Brain microvascular endothelial cell (primary cell): ENCODE data around the gene GPR87.

Experiments used
- DNase-seq: peaks from one replicate; pipeline ENCODE4 v3.0.0-alpha.2; 2020
- H3K27ac ChIP-seq: fragments of 250-450 bp; sonication (Bioruptor Pico); 2 replicates; pipeline ENCODE4 v1.5.1; 2020; ENCODE audit warnings: mild to moderate bottlenecking, moderate library complexity
- H3K27me3 ChIP-seq: fragments of 250-450 bp; sonication (Bioruptor Pico); replicated peaks from 2 replicates; pipeline ENCODE4 v1.5.1; 2020; ENCODE audit warnings: mild to moderate bottlenecking
- H3K36me3 ChIP-seq: fragments of 250-450 bp; sonication (Bioruptor Pico); replicated peaks from 2 replicates; pipeline ENCODE4 v1.5.1; 2020; ENCODE audit warnings: mild to moderate bottlenecking
- H3K4me3 ChIP-seq: 2 replicates; pipeline ENCODE4 v1.5.1; 2011; ENCODE audit warnings: low read depth, mild to moderate bottlenecking, control low read depth, low read length, moderate library complexity
- in situ Hi-C: cut with HindIII; loops from 2 replicates; pipeline ENCODE4 v1.10.0; 2017; ENCODE audit warnings: low sequenced_read_pairs, low pct_ligation_motif_present
- TF ChIP-seq, protein P1 (sequence below): IDR thresholded peaks from 2 replicates; pipeline ENCODE4 v1.5.1; 2011; ENCODE audit warnings: low read depth, mild to moderate bottlenecking, moderate library complexity, low read length, control low read depth, inconsistent platforms; ENCODE audit errors: missing control alignments

Gene GPR87

GRCh38 chr3:151322511-151322910 lies 5.9 kb upstream of the GPR87 start:
- in situ Hi-C loops, result no loop called here
- H3K36me3 ChIP-seq, result no peaks in the 10 kb centered on the region
- TF ChIP-seq, protein P1, sequence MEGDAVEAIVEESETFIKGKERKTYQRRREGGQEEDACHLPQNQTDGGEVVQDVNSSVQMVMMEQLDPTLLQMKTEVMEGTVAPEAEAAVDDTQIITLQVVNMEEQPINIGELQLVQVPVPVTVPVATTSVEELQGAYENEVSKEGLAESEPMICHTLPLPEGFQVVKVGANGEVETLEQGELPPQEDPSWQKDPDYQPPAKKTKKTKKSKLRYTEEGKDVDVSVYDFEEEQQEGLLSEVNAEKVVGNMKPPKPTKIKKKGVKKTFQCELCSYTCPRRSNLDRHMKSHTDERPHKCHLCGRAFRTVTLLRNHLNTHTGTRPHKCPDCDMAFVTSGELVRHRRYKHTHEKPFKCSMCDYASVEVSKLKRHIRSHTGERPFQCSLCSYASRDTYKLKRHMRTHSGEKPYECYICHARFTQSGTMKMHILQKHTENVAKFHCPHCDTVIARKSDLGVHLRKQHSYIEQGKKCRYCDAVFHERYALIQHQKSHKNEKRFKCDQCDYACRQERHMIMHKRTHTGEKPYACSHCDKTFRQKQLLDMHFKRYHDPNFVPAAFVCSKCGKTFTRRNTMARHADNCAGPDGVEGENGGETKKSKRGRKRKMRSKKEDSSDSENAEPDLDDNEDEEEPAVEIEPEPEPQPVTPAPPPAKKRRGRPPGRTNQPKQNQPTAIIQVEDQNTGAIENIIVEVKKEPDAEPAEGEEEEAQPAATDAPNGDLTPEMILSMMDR, result no peak
- no peak for DNase-seq
- no peaks in the 10 kb centered on the region for H3K27me3 ChIP-seq
- no peak overlapping the region for H3K27ac ChIP-seq
- no peak overlapping the region for H3K4me3 ChIP-seq

- H3K4me3 ChIP-seq, result no peak overlapping the region
- TF ChIP-seq, protein P1, result no peak
- in situ Hi-C loops, result no loop called here
- H3K27me3 ChIP-seq, result no peaks in the 10 kb centered on the region
- H3K36me3 ChIP-seq, result no peaks in the 10 kb centered on the region
- no peak for DNase-seq
- no peak overlapping the region for H3K27ac ChIP-seq
Observed at GRCh38 chr3:151321526-151321925, 4.9 kb upstream of the GPR87 start.

- in situ Hi-C loops, result no loop called here
- Histone ChIP-seq H3K27me3 (no peaks in the 10 kb centered on the region), H3K36me3 (no peaks in the 10 kb centered on the region), H3K4me3 (no peak overlapping the region), H3K27ac (no peak overlapping the region)
- TF ChIP-seq, protein P1, result no peak
- no peak for DNase-seq
Observed at GRCh38 chr3:151320131-151320530, 3.5 kb upstream of the GPR87 start.

DNA sequence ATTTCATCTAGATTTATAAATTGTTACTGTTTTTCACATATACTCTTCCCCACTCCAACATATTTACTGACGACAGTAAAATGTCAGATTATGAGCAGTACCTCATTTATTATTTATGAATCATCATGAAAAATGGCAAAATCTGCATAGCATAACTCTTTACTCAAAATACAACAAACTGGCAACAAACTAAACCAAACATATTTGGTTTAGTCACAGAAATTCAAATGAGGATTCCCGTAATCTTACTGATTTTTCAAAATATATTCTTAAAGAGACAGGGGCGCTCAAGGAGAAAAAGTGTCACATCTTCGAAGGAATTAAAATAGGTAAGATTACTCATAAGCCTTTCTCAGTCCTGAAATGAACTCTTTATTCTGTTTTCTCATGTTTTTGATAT lies 3.0 kb upstream of the GPR87 start:
- Histone ChIP-seq H3K27ac (no peak overlapping the region), H3K36me3 (no peaks in the 10 kb centered on the region), H3K27me3 (no peaks in the 10 kb centered on the region), H3K4me3 (no peak overlapping the region)
- in situ Hi-C loops, result no loop called here
- TF ChIP-seq, protein P1, result no peak
- no peak for DNase-seq

GRCh38 chr3:151318991-151319390 lies 2.4 kb upstream of the GPR87 start:
- Histone ChIP-seq H3K36me3 (no peaks in the 10 kb centered on the region), H3K4me3 (no peak overlapping the region), H3K27me3 (no peaks in the 10 kb centered on the region), H3K27ac (no peak overlapping the region)
- in situ Hi-C loops, result no loop called here
- no peak for DNase-seq
- TF ChIP-seq, protein P1, result no peak

- Histone ChIP-seq H3K27ac (no peak overlapping the region), H3K27me3 (no peaks in the 10 kb centered on the region), H3K36me3 (no peaks in the 10 kb centered on the region), H3K4me3 (no peak overlapping the region)
- in situ Hi-C loops, result no loop called here
- DNase-seq, result no peak
- TF ChIP-seq, protein P1, result no peak
Observed at GRCh38 chr3:151318313-151318712, 1.7 kb upstream of the GPR87 start.
